Measurements from ENCODE around the gene PITPNB. TPM values are rescaled to one million over a fixed set of nuclear protein-coding genes. Genes with fewer than 3 reads are reported as not detected.
A peak's percentile ranks its signal among the peaks of the same experiment; 100 is the strongest.

The PITPNB gene
- polyA plus RNA-seq, 1 donor (not counting 4 experiments of a cell fraction or from before 2014, with no cell fraction given) = 81.6 TPM

- no peak for TF ChIP-seq CTCF (optimal IDR thresholded peaks at IDR 0.05 in 1 of 3, IDR thresholded peaks at IDR 0.05 in 1 of 3, conservative IDR thresholded peaks at IDR 0.05 in 1 of 3; ENCODE audit: extremely low read depth in 1 of 3, insufficient read depth in 2 of 3, low read length in 3 of 3)
- TF ChIP-seq EZH2 (IDR thresholded peaks at IDR 0.05; ENCODE audit: low read length) = no peak
- no peaks in the 10 kb centered on the region for H3K27me3 ChIP-seq (ENCODE audit: control insufficient read depth, extremely low read depth, insufficient read depth, low read length)
- H3K9ac ChIP-seq (ENCODE audit: control insufficient read depth, extremely low read depth, insufficient read depth, low read length) = no peak overlapping the region
- no peak for FAIRE-seq
- H3K27ac ChIP-seq (ENCODE audit: control insufficient read depth, insufficient read depth, low read length) = no peak overlapping the region
- H3K36me3 ChIP-seq (ENCODE audit: control insufficient read depth in 2 of 2, extremely low read depth in 1 of 2, insufficient read depth in 2 of 2, low read length in 2 of 2) = no peaks in the 10 kb centered on the region
- H3K4me1 ChIP-seq (ENCODE audit: control insufficient read depth, extremely low read depth, insufficient read depth, low read length) = peaks cover 6% of the 10 kb centered on the region
- no peaks in the 10 kb centered on the region for H3K9me1 ChIP-seq (ENCODE audit: control insufficient read depth, extremely low read depth, insufficient read depth, low read length)
- dilution Hi-C loops (cut with MboI; ENCODE audit: extremely low pct_ligation_motif_present, low sequenced_read_pairs) = no loop called here
- no peaks in the 10 kb centered on the region for H3K9me3 ChIP-seq (ENCODE audit: control insufficient read depth, low read depth, low read length)
- H3K4me2 ChIP-seq (ENCODE audit: control insufficient read depth, extremely low read depth, insufficient read depth, low read depth, low read length) = peak overlapping the region; percentile 48
- no peak overlapping the region for H3K4me3 ChIP-seq (ENCODE audit: control insufficient read depth in 2 of 3, extremely low read depth in 1 of 3, insufficient read depth in 2 of 3, low read depth in 1 of 3, low read length in 3 of 3)
- no peaks in the 10 kb centered on the region for H3K79me2 ChIP-seq (ENCODE audit: control insufficient read depth, insufficient read depth, low read length)
- no peak for DNase-seq (ENCODE audit: low read depth, low spot score)
- peak overlapping the region; percentile 30 for H2AFZ ChIP-seq (ENCODE audit: control insufficient read depth, low read length)
- no peaks in the 10 kb centered on the region for H4K20me1 ChIP-seq (ENCODE audit: control insufficient read depth, extremely low read depth, insufficient read depth, low read length)
These were observed 108.4 kb downstream of the PITPNB start for GRCh38 chr22:27810609-27811151.

- Histone ChIP-seq H2AFZ (ENCODE audit: control insufficient read depth, low read length) (peak overlapping the region; percentile 30), H3K4me2 (ENCODE audit: control insufficient read depth, extremely low read depth, insufficient read depth, low read depth, low read length) (peak overlapping the region; percentile 48)
- peak; percentile 23 for FAIRE-seq
These were observed 109.1 kb downstream of the PITPNB start for GRCh38 chr22:27809700-27810608.

More at GRCh38 chr22:27809700-27810608, 109.1 kb downstream of the PITPNB start:
- dilution Hi-C loops (cut with MboI; ENCODE audit: extremely low pct_ligation_motif_present, low sequenced_read_pairs) = no loop called here
- Histone ChIP-seq H3K27me3 (ENCODE audit: control insufficient read depth, extremely low read depth, insufficient read depth, low read length) (no peaks in the 10 kb centered on the region), H3K9me3 (ENCODE audit: control insufficient read depth, low read depth, low read length) (no peaks in the 10 kb centered on the region), H3K36me3 (ENCODE audit: control insufficient read depth in 2 of 2, extremely low read depth in 1 of 2, insufficient read depth in 2 of 2, low read length in 2 of 2) (no peaks in the 10 kb centered on the region), H3K9me1 (ENCODE audit: control insufficient read depth, extremely low read depth, insufficient read depth, low read length) (no peaks in the 10 kb centered on the region), H3K9ac (ENCODE audit: control insufficient read depth, extremely low read depth, insufficient read depth, low read length) (peak overlapping the region; percentile 9), H3K4me3 (ENCODE audit: control insufficient read depth in 2 of 3, extremely low read depth in 1 of 3, insufficient read depth in 2 of 3, low read depth in 1 of 3, low read length in 3 of 3) (no peak overlapping the region), H3K4me1 (ENCODE audit: control insufficient read depth, extremely low read depth, insufficient read depth, low read length) (peaks cover 6% of the 10 kb centered on the region), H3K79me2 (ENCODE audit: control insufficient read depth, insufficient read depth, low read length) (no peaks in the 10 kb centered on the region), H4K20me1 (ENCODE audit: control insufficient read depth, extremely low read depth, insufficient read depth, low read length) (no peaks in the 10 kb centered on the region), H3K27ac (ENCODE audit: control insufficient read depth, insufficient read depth, low read length) (no peak overlapping the region)
- DNase-seq (ENCODE audit: low read depth, low spot score) = no peak
- TF ChIP-seq CTCF (optimal IDR thresholded peaks at IDR 0.05 in 1 of 3, IDR thresholded peaks at IDR 0.05 in 1 of 3, conservative IDR thresholded peaks at IDR 0.05 in 1 of 3; ENCODE audit: extremely low read depth in 1 of 3, insufficient read depth in 2 of 3, low read length in 3 of 3) = no peak
- TF ChIP-seq EZH2 (IDR thresholded peaks at IDR 0.05; ENCODE audit: low read length) = no peak

Data from keratinocyte (primary cell).